Suprapubic skin (tissue), 4 donors: ENCODE results near the gene HACD3. TPM values are rescaled to one million over a fixed set of nuclear protein-coding genes. Genes with fewer than 3 reads are reported as not detected.
"Not testable (repeated sequence)": the region's sequence is repeated elsewhere in the genome, so short reads cannot be mapped to it uniquely, and the experiment has no call there.

ENCODE experiments used
- DNase-seq, 2 donors: peaks; one replicate each; pipeline ENCODE4 v3.0.0-alpha.2; 2019; ENCODE audit warnings: low spot score in 2 of 2
- H3K27ac ChIP-seq: fragments of 200-600 bp; sonication (generic); one replicate; pipeline ENCODE4 v1.5.1; 2019
- H3K27me3 ChIP-seq: fragments of 200-600 bp; sonication (generic); one replicate; pipeline ENCODE4 v1.5.1; 2019
- H3K36me3 ChIP-seq: fragments of 200-600 bp; sonication (generic); one replicate; pipeline ENCODE4 v1.5.1; 2019
- H3K4me1 ChIP-seq: fragments of 200-600 bp; sonication (generic); one replicate; pipeline ENCODE4 v1.5.1; 2019
- H3K4me3 ChIP-seq: fragments of 200-600 bp; sonication (generic); one replicate; pipeline ENCODE4 v1.5.1; 2019; ENCODE audit warnings: mild to moderate bottlenecking
- H3K9me3 ChIP-seq: fragments of 200-600 bp; sonication (generic); one replicate; pipeline ENCODE4 v1.5.1; 2019
- EP300 ChIP-seq: sonication (generic); formaldehyde crosslinking; IDR thresholded peaks from one replicate; pipeline ENCODE4 v1.6.1; 2017; ENCODE audit warnings: antibody characterized with exemption
- POLR2A ChIP-seq, 2 donors: fragments of 450-650 bp; IDR thresholded peaks; one replicate each; pipeline ENCODE4 v1.6.1; 2017; ENCODE audit warnings: antibody characterized with exemption in 2 of 2, mild to moderate bottlenecking in 2 of 2, moderate library complexity in 2 of 2
- POLR2AphosphoS5 ChIP-seq, 3 donors: sonication (generic); formaldehyde crosslinking; IDR thresholded peaks; one replicate each; pipeline ENCODE4 v1.6.1; 2017; ENCODE audit warnings: antibody characterized with exemption in 3 of 3
- WGBS: methylation state at CpG from one replicate; pipeline ENCODE4 v1.1.5; 2018; 5-methylcytosine and 5-hydroxymethylcytosine counted together
- total RNA-seq, 4 donors: library from RNA; depleted of rRNA; stranded (reverse); fragments of >200 nt; gene quantifications; one replicate each; pipeline ENCODE4 v1.1.0, GENCODE V29; 2016
- TF ChIP-seq, protein P1 (sequence below), 2 donors: fragments of 200-600 bp in 1 of 2; fragments of 450-650 bp in 1 of 2; sonication (generic) in 1 of 2; IDR thresholded peaks; one replicate each; pipeline ENCODE4 v1.5.1; 2016 to 2019; ENCODE audit warnings: antibody characterized with exemption in 2 of 2, mild to moderate bottlenecking in 1 of 2, moderate library complexity in 1 of 2

HACD3 gene
- total RNA-seq, 4 donors from 2014 or later = 36.6 to 65.2 (median 44.9) TPM

DNA sequence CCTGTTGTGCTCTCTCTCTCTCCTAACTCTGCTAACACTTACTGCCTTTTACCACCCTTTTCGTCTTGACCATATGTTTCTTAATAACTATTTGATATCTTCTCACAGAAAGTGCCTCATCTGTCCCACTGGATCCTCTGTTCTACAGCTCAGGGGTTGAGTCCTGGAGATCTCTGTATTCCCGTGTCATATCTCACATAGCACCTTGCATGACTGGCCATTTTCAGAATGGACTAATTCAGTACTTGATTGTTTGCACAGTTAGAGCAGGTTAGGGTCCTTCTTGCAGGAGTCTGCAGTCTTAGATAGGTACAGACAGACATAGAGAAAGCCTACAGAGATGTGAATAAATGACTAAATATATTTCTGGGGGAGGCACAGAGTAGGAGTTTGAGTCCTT is 20.9 kb downstream of the HACD3 start:
- 71% methylated on average over 2 of the region's 2 CpGs for WGBS
- Histone ChIP-seq H3K4me3 (no peak overlapping the region), H3K4me1 (no peaks in the 10 kb centered on the region), H3K9me3 (no peaks in the 10 kb centered on the region), H3K27me3 (no peaks in the 10 kb centered on the region), H3K36me3 (peaks cover 16% of the 10 kb centered on the region), H3K27ac (no peak overlapping the region)
- TF ChIP-seq, protein P1, sequence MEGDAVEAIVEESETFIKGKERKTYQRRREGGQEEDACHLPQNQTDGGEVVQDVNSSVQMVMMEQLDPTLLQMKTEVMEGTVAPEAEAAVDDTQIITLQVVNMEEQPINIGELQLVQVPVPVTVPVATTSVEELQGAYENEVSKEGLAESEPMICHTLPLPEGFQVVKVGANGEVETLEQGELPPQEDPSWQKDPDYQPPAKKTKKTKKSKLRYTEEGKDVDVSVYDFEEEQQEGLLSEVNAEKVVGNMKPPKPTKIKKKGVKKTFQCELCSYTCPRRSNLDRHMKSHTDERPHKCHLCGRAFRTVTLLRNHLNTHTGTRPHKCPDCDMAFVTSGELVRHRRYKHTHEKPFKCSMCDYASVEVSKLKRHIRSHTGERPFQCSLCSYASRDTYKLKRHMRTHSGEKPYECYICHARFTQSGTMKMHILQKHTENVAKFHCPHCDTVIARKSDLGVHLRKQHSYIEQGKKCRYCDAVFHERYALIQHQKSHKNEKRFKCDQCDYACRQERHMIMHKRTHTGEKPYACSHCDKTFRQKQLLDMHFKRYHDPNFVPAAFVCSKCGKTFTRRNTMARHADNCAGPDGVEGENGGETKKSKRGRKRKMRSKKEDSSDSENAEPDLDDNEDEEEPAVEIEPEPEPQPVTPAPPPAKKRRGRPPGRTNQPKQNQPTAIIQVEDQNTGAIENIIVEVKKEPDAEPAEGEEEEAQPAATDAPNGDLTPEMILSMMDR (IDR thresholded peaks at IDR 0.05) = no peak
- TF ChIP-seq POLR2AphosphoS5 (IDR thresholded peaks at IDR 0.05) (no peak), EP300 (no peak), POLR2A (IDR thresholded peaks at IDR 0.05) (no peak)
- DNase-seq = no peak

DNA sequence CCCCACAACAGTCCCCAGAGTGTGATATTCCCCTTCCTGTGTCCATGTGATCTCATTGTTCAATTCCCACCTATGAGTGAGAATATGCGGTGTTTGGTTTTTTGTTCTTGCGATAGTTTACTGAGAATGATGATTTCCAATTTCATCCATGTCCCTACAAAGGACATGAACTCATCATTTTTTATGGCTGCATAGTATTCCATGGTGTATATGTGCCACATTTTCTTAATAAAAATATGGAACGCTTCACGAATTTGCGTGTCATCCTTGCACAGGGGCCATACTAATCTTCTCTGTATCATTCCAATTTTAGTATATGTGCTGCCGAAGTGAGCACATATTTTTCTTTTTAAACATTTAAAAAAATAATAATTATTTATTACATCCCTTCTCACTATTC is 22.6 kb downstream of the HACD3 start:
- H3K36me3 ChIP-seq = peaks cover 24% of the 10 kb centered on the region
- H3K4me3 ChIP-seq, H3K27me3 ChIP-seq, H3K9me3 ChIP-seq, H3K4me1 ChIP-seq, H3K27ac ChIP-seq, DNase-seq: not testable (repeated sequence)
- 100% methylated on average over 4 of the region's 6 CpGs for WGBS

DNA sequence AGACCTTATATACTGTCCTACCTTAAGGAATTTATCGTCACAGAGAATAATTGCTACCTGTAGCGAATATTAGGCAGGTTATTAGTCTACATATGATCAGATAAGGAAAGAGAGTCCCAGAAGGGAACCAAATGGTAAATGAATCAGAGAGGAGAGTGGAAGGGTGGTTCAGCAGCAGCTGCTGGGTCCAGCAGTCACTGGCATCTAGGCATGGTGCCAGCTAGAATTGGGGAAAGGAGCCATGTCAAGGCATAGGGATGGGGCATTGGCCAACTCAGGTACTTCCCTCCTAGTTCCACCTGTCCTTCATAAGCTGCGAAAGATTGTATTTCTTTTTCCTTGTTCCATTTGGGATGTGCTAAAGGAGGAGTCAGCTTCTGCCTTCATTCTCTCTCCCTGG is 23.4 kb downstream of the HACD3 start:
- H3K36me3 ChIP-seq = peaks cover 32% of the 10 kb centered on the region

DNA sequence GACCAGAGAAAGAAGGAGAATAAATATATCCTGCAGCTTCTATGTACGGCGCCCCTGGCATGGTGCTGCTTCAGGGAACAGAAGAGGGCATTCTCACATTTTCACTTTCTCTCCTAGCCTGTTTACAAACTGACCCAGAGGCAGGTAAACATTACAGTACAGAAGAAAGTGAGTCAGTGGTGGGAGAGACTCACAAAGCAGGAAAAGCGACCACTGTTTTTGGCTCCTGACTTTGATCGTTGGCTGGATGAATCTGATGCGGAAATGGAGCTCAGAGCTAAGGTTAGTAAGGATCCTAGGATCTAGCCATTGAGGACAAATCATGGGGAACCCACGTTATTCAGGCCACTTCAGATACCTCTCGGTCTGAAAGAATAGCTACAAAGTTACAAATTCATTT is 26.4 kb downstream of the HACD3 start:
- 89% methylated on average over 7 of the region's 7 CpGs for WGBS
- no peak overlapping the region for H3K4me3 ChIP-seq
- no peaks in the 10 kb centered on the region for H3K27me3 ChIP-seq
- H3K27ac ChIP-seq = no peak overlapping the region
- H3K36me3 ChIP-seq = peaks cover 45% of the 10 kb centered on the region
- H3K9me3 ChIP-seq = no peaks in the 10 kb centered on the region
- no peaks in the 10 kb centered on the region for H3K4me1 ChIP-seq
- no peak for DNase-seq
- TF ChIP-seq, protein P1 (IDR thresholded peaks at IDR 0.05) = no peak
- TF ChIP-seq EP300 = no peak
- no peak for TF ChIP-seq POLR2A (IDR thresholded peaks at IDR 0.05)
- no peak for TF ChIP-seq POLR2AphosphoS5 (IDR thresholded peaks at IDR 0.05)

More for the DNA sequence above, 23.4 kb downstream of the HACD3 start:
- 97% methylated on average over 3 of the region's 3 CpGs for WGBS
- DNase-seq = no peak
- H3K27ac ChIP-seq = no peak overlapping the region
- H3K9me3 ChIP-seq = no peaks in the 10 kb centered on the region
- H3K4me1 ChIP-seq = no peaks in the 10 kb centered on the region
- TF ChIP-seq, protein P1 (IDR thresholded peaks at IDR 0.05) = no peak
- no peak for TF ChIP-seq POLR2AphosphoS5 (IDR thresholded peaks at IDR 0.05)
- no peak for TF ChIP-seq EP300
- TF ChIP-seq POLR2A (IDR thresholded peaks at IDR 0.05) = no peak
- no peak overlapping the region for H3K4me3 ChIP-seq
- H3K27me3 ChIP-seq = no peaks in the 10 kb centered on the region

DNA sequence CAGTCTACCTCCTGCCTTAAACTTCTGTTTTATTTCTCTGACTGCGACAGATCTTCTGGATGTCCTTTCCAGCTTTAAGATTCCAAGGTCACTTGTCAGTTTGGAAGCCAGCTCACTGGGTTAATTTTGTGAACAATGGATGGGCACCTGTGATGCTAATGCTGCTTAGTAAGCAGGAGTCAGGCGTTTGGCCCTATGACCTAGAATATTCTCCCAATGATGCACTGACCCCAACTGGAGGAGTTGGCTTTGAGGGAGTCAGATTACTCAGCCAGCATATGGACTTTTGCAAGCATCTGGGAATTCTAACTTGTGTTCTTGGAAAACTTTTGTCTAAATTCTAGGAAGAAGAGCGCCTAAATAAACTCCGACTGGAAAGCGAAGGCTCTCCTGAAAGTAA is 28.1 kb downstream of the HACD3 start:
- Histone ChIP-seq H3K4me3 (no peak overlapping the region), H3K9me3 (no peaks in the 10 kb centered on the region), H3K27ac (no peak overlapping the region), H3K36me3 (peaks cover 57% of the 10 kb centered on the region), H3K4me1 (no peaks in the 10 kb centered on the region), H3K27me3 (no peaks in the 10 kb centered on the region)
- TF ChIP-seq POLR2AphosphoS5 (IDR thresholded peaks at IDR 0.05) (no peak), POLR2A (IDR thresholded peaks at IDR 0.05) (no peak), EP300 (no peak)
- TF ChIP-seq, protein P1 (IDR thresholded peaks at IDR 0.05) = no peak
- WGBS = 92% methylated on average over 5 of the region's 5 CpGs
- DNase-seq = no peak

DNA sequence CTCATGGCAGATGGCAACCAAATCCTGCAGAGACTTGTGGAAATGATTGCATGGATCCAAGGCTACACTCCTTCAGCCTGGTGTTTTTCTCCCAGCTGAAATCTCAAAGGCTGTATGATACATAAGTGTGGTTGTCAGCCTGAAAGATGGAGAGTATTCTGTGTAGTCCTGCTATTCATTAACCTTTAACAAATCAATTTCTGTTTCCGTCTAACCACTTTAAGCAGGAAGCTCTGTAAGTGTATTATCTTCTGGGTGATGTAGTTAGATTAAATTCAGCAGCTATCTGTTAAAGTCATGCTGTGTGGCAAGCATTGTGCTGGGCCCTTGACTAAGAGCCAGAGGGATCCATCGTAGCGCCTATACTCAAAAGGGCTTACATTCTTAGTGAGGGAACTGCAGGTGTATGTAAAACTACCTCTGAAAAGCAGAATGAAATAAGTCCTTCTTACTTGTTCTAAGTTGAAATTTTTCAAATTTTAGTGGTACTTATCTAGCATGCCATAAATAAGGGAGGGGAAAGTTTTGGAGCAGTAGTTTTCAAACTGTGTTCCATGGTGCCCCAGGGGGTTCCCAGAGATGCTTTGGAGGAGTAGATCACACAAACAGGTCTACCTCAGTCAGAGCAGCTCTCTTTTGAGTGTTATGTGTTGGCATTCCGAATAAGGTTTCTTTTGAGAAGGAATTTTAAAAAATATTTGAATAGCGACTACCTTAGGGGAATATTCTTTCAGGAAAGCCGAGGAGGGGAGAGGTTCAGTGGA is 28.9 kb downstream of the HACD3 start:
- Histone ChIP-seq H3K36me3 (peaks cover 64% of the 10 kb centered on the region), H3K4me3 (no peak overlapping the region), H3K4me1 (no peaks in the 10 kb centered on the region), H3K27me3 (no peaks in the 10 kb centered on the region), H3K9me3 (no peaks in the 10 kb centered on the region), H3K27ac (no peak overlapping the region)
- WGBS = 91% methylated on average over 6 of the region's 6 CpGs
- DNase-seq = no peak
- TF ChIP-seq POLR2A (IDR thresholded peaks at IDR 0.05) (no peak), EP300 (no peak), POLR2AphosphoS5 (IDR thresholded peaks at IDR 0.05) (no peak)
- TF ChIP-seq, protein P1 (IDR thresholded peaks at IDR 0.05) = no peak
